NT2/D1 (cell line): ENCODE results near the gene COX11.

Experiments
- YY1 ChIP-seq: IDR thresholded peaks from 2 replicates; pipeline ENCODE4 v1.6.1; 2011; ENCODE audit not compliant: insufficient read length, insufficient read depth
- ZNF274 ChIP-seq: IDR thresholded peaks from 2 replicates; pipeline ENCODE4 v1.6.1; 2011; ENCODE audit warnings: mild to moderate bottlenecking, low read depth, low read length

GRCh38 chr17:54992797-54993639 is 24.6 kb upstream of the COX11 start:
- TF ChIP-seq ZNF274 (no peak), YY1 (no peak)
